A673 (cell line): Measurements from ENCODE around the gene SARS2. TPM values are rescaled to one million over a fixed set of nuclear protein-coding genes. Genes with fewer than 3 reads are reported as not detected.

Experiments
- BruUV-seq: library from RNA; stranded (reverse); fragments of 400-500 nt; replicated peaks from 2 replicates; lab custom pipeline; 2021; lab: Mats Ljungman, UMichigan
- CTCF ChIA-PET: fragments of 300-600 bp; sonication (Branson Sonifier 250); formaldehyde crosslinking; loops from one replicate; lab custom pipeline; 2022; ENCODE audit warnings: antibody characterized with exemption; lab: Charles Lee
- POLR2A ChIA-PET: fragments of 300-600 bp; sonication (Branson Sonifier 250); formaldehyde crosslinking; loops from one replicate; lab custom pipeline; 2022; ENCODE audit warnings: antibody characterized with exemption; ENCODE audit not compliant: low non-redundant PET; lab: Charles Lee
- DNase-seq: peaks from one replicate; pipeline ENCODE4 v3.0.0-alpha.2; 2015; ENCODE audit warnings: low spot score
- H3K27ac ChIP-seq: fragments of 200-600 bp; sonication (generic); 2 replicates; pipeline ENCODE4 v1.5.1; 2016; ENCODE audit warnings: mixed run types, low read depth, mild to moderate bottlenecking, mixed read lengths, antibody characterized with exemption, low read length; ENCODE audit not compliant: poor library complexity, severe bottlenecking
- H3K27me3 ChIP-seq: fragments of 200-600 bp; sonication (generic); replicated peaks from 2 replicates; pipeline ENCODE4 v1.6.1; 2017; ENCODE audit warnings: mixed run types, low read depth, mild to moderate bottlenecking, mixed read lengths, antibody characterized with exemption, low read length; ENCODE audit not compliant: insufficient read depth, poor library complexity
- H3K36me3 ChIP-seq: fragments of 200-600 bp; sonication (generic); 2 replicates; pipeline ENCODE4 v1.6.1; 2016; ENCODE audit warnings: mixed run types, mild to moderate bottlenecking, mixed read lengths, antibody characterized with exemption, low read length; ENCODE audit not compliant: insufficient read depth, poor library complexity, severe bottlenecking
- H3K4me1 ChIP-seq: fragments of 200-600 bp; sonication (generic); 2 replicates; pipeline ENCODE4 v1.6.1; 2017; ENCODE audit warnings: mixed run types, mild to moderate bottlenecking, mixed read lengths, antibody characterized with exemption, low read length; ENCODE audit not compliant: insufficient read depth, poor library complexity, severe bottlenecking
- H3K4me3 ChIP-seq: fragments of 200-600 bp; sonication (generic); 2 replicates; pipeline ENCODE4 v1.5.1; 2016; ENCODE audit warnings: low read depth, mixed run types, mild to moderate bottlenecking, mixed read lengths, low read length; ENCODE audit not compliant: poor library complexity, severe bottlenecking
- H3K9me3 ChIP-seq: fragments of 200-600 bp; sonication (generic); 2 replicates; pipeline ENCODE4 v1.6.1; 2016; ENCODE audit warnings: mixed run types, low read depth, mild to moderate bottlenecking, mixed read lengths, antibody characterized with exemption, low read length; ENCODE audit not compliant: poor library complexity, severe bottlenecking
- CTCF ChIP-seq: fragments of 300-800, 200-600 bp; sonication (generic); conservative IDR thresholded peaks from 2 replicates; pipeline ENCODE4 v1.5.1; 2017; ENCODE audit warnings: low read depth, mild to moderate bottlenecking, antibody characterized with exemption, low read length, moderate library complexity, mixed read lengths
- EZH2 ChIP-seq: fragments of 200-600 bp; sonication (generic); IDR thresholded peaks from 2 replicates; pipeline ENCODE4 v1.6.1; 2017; ENCODE audit warnings: borderline replicate concordance, low read depth, mild to moderate bottlenecking, mixed read lengths, antibody characterized with exemption, low read length; ENCODE audit not compliant: poor library complexity, severe bottlenecking
- intact Hi-C: fragments of 100-400 bp; cut with micrococcal nuclease; formaldehyde crosslinking; loops from one replicate; pipeline ENCODE4 v1.10.0; 2022; ENCODE audit not compliant: unreplicated experiment
- total RNA-seq: library from RNA; stranded (reverse); gene quantifications from 2 replicates; pipeline ENCODE4 v1.2.3, GENCODE V29; 2021

SARS2 gene
- total RNA-seq, 1 experiment from 2014 or later: 58.6 TPM

- H3K27me3 ChIP-seq: no peaks in the 10 kb centered on the region
- H3K27ac ChIP-seq: no peak overlapping the region
- no peaks in the 10 kb centered on the region for H3K4me1 ChIP-seq
- H3K9me3 ChIP-seq: no peaks in the 10 kb centered on the region
- CTCF ChIA-PET: no interaction called here
- H3K4me3 ChIP-seq: no peak overlapping the region
- POLR2A ChIA-PET: no interaction called here
- intact Hi-C loops: no loop called here
- no peaks in the 10 kb centered on the region for H3K36me3 ChIP-seq
- no peak for DNase-seq
- BruUV-seq: no TSS peak
- no peak for TF ChIP-seq CTCF
- no peak for TF ChIP-seq EZH2
Observed at GRCh38 chr19:38894968-38895367, 35.6 kb downstream of the SARS2 start.

- Histone ChIP-seq H3K9me3 (no peaks in the 10 kb centered on the region), H3K27me3 (no peaks in the 10 kb centered on the region), H3K27ac (no peak overlapping the region), H3K4me1 (no peaks in the 10 kb centered on the region), H3K36me3 (no peaks in the 10 kb centered on the region), H3K4me3 (no peak overlapping the region)
- BruUV-seq: no TSS peak
- no peak for TF ChIP-seq CTCF
- TF ChIP-seq EZH2: no peak
- POLR2A ChIA-PET: no interaction called here
- intact Hi-C loops: no loop called here
- CTCF ChIA-PET: interaction anchor here (0.6 kb wide), 1 partner anchor 459 kb away, joined by 8 read pairs; no protein-coding TSS in a partner anchor
- no peak for DNase-seq
Observed at GRCh38 chr19:38893341-38893771, 37.2 kb downstream of the SARS2 start.

GRCh38 chr19:38892841-38893240 lies 37.7 kb downstream of the SARS2 start:
- Histone ChIP-seq H3K27ac (no peak overlapping the region), H3K36me3 (no peaks in the 10 kb centered on the region), H3K4me3 (no peak overlapping the region), H3K4me1 (no peaks in the 10 kb centered on the region), H3K9me3 (no peaks in the 10 kb centered on the region), H3K27me3 (no peaks in the 10 kb centered on the region)
- CTCF ChIA-PET: interaction anchor here (0.6 kb wide), 1 partner anchor 459 kb away, joined by 8 read pairs; no protein-coding TSS in a partner anchor
- no TSS peak for BruUV-seq
- DNase-seq: no peak
- POLR2A ChIA-PET: no interaction called here
- no peak for TF ChIP-seq CTCF
- no peak for TF ChIP-seq EZH2
- intact Hi-C loops: no loop called here
